Activated naive CD4-positive, alpha-beta T cell treated with anti-CD3 and anti-CD28 coated beads for 36 hours (primary cell): ENCODE results near the gene FHIT. TPM values are rescaled to one million over a fixed set of nuclear protein-coding genes. Genes with fewer than 3 reads are reported as not detected.
A peak's percentile ranks its signal among the peaks of the same experiment; 100 is the strongest.

Experiments
- CTCF ChIA-PET: fragments of 350-600 bp; sonication (Branson Sonifier 250); formaldehyde crosslinking; loops from one replicate; lab custom pipeline; 2021; ENCODE audit warnings: antibody characterized with exemption; lab: Charles Lee
- DNase-seq: peaks from one replicate; pipeline ENCODE4 v3.0.0-alpha.2; 2020
- H3K27ac Mint-ChIP-seq: one replicate; pipeline ENCODE4 v1.8.0; 2021; ENCODE audit warnings: mild to moderate bottlenecking, mixed read lengths
- H3K27me3 Mint-ChIP-seq: one replicate; pipeline ENCODE4 v1.8.0; 2021; ENCODE audit warnings: low read depth, mixed read lengths
- H3K36me3 Mint-ChIP-seq: one replicate; pipeline ENCODE4 v1.8.0; 2021; ENCODE audit warnings: low read depth, mixed read lengths
- H3K4me1 Mint-ChIP-seq: one replicate; pipeline ENCODE4 v1.8.0; 2021; ENCODE audit warnings: low read depth, mixed read lengths
- H3K4me3 Mint-ChIP-seq: one replicate; pipeline ENCODE4 v1.8.0; 2021; ENCODE audit warnings: mild to moderate bottlenecking, moderate library complexity, mixed read lengths
- H3K9me3 Mint-ChIP-seq: one replicate; pipeline ENCODE4 v1.8.0; 2021; ENCODE audit warnings: mixed read lengths
- intact Hi-C: fragments of 100-400 bp; cut with micrococcal nuclease; formaldehyde crosslinking; loops from one replicate; pipeline ENCODE4 v1.15.1; 2023
- total RNA-seq, 2 experiments: library from RNA; stranded (reverse); gene quantifications; one replicate each; pipeline ENCODE4 v1.2.3, GENCODE V29; 2021

Gene FHIT
- total RNA-seq, 2 experiments from 2014 or later: 20.2 to 22.7 TPM

DNA sequence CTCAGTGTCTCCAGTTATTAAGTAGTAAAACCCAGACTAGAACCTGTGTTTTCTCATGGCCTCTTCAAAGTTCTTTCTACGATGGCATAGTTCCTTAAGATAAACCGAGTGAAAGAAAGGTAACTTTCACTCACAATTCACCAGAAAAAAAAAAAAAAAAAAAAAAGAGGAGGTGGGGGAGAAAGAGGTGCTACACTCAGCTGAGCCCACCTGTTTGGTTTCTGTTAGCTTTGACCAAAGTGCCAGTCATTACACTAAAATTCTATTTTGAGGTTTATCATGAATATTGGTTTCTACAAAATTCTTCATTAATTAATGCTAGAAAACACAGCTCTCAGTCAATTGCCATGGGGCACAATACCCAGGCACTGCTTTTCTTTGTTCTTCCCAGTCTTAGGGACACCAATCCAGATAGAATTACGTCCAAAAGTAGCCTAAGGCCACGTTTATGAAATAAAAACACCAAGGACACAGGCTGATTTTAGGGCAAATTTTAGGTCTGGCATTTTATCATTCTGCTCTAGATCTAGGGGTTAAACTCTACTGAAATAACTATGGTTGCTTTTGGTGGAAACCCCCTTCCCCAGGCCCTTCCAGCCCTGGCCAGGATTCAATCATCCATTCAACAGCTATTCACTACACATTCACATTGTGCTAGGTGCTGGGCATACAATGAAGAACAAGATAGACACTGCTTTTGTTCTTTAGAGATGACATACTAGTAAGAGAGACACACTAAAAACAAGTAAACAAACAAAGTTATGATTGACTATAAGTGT, 1097.8 kb downstream of the FHIT start:
- H3K4me3 Mint-ChIP-seq: no peak overlapping the region
- H3K36me3 Mint-ChIP-seq: no peaks in the 10 kb centered on the region
- CTCF ChIA-PET: no interaction called here
- H3K4me1 Mint-ChIP-seq: no peaks in the 10 kb centered on the region
- H3K27me3 Mint-ChIP-seq: no peaks in the 10 kb centered on the region
- H3K27ac Mint-ChIP-seq: no peak overlapping the region
- no peaks in the 10 kb centered on the region for H3K9me3 Mint-ChIP-seq
- intact Hi-C loops: no loop called here
- DNase-seq: no peak

DNA sequence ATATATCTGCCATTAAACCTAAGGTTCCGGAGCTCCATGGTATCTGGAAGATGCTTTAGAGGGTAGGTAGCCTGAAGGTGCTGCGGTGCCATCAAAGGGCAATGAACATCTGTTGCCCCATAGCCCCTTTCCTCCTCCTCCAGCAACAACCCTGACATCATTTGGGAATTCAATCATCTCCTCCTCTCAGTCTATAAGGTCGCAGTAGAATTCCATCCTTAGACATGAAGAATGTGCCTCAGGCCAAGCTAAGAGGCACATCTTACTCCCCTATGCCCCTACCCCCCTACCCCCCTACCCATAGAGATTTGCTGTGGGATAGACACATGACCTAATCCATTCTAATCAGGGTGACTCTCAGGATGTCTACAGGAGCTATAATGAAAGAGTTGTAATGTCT, 1101.8 kb downstream of the FHIT start:
- Mint-ChIP-seq H3K27ac (no peak overlapping the region), H3K27me3 (no peaks in the 10 kb centered on the region), H3K9me3 (no peaks in the 10 kb centered on the region), H3K4me3 (no peak overlapping the region), H3K36me3 (no peaks in the 10 kb centered on the region), H3K4me1 (peaks cover 8% of the 10 kb centered on the region)
- CTCF ChIA-PET: interaction anchor here (0.6 kb wide), 1 partner anchor 95 kb away, joined by 6 read pairs; no protein-coding TSS in a partner anchor
- DNase-seq: no peak
- intact Hi-C loops: no loop called here

DNA sequence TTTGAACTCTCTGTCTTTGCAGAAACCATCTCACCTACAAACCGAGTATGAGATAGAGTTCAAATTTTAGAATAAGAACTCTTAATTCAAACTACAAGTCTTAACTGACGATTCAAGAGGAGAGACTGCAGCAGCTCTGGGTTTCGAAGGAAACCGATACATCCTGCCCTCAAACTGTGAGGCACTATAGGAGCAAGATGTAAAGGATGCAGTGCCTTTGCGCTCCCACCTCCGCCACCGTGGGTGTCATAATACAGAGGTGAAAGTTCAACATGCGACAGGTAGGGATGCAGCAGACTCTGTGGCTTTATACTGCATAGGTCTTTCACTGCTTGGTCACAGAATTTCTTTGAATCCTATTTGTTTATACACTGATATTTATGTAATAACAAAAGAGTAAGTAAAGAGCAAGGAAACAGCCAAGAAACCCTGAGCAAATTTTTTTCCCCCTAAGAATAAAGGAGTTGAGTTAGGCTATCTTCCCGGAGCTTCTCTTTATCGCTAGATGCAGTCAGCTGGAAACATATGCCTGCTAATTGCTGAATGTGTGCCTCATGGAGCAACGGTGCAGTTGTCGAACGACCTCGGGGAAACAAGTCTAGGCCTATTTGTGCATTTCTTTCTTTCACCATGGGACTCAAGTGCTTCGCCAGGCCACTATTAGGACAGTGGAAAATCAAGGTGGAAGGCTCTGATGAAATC, 1103.9 kb downstream of the FHIT start:
- peak; percentile 53 for DNase-seq
- H3K27me3 Mint-ChIP-seq: no peaks in the 10 kb centered on the region
- no peak overlapping the region for H3K4me3 Mint-ChIP-seq
- H3K36me3 Mint-ChIP-seq: no peaks in the 10 kb centered on the region
- H3K27ac Mint-ChIP-seq: no peak overlapping the region
- CTCF ChIA-PET: no interaction called here
- no peaks in the 10 kb centered on the region for H3K9me3 Mint-ChIP-seq
- intact Hi-C loops: no loop called here
- peaks cover 8% of the 10 kb centered on the region for H3K4me1 Mint-ChIP-seq

DNA sequence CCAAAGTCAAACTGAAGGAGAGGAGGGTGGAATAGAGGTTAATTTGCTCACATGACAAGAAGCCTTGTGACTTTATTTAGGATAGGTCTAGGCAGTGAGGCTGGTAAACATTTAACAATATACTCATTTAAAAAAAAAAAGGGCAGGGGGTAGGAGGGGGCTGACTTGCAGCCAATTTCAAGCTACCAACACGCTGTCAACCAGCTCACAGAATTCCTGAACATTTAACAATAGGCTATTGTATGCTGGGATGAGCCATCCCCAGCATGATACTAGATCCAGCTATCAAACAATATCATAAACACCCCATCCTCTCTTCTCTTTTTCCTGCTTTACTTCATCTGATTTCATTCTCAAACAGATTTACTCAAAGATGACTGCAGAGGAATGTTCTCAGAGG, 1105.1 kb downstream of the FHIT start:
- intact Hi-C loops: no loop called here

DNA sequence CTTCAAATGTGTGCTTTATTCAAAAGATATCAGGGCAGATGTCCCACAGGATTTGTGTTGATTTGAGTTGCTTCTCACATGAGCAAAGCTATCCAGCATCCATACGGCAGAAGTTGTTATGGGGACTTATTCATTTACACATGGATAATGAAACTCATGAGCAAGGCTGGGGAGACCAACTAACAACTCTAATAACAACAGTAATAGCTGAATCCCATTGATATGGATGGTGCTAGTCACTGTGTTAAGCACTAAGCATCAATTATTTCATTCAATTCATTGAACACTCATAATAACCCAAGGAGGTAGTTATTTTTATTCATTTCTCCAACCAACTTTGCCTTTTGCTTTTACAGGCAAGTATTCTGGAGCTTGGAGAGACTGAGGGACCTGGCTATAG, 1107.2 kb downstream of the FHIT start:
- Mint-ChIP-seq H3K4me3 (no peak overlapping the region), H3K36me3 (no peaks in the 10 kb centered on the region), H3K4me1 (peaks cover 11% of the 10 kb centered on the region), H3K27ac (no peak overlapping the region), H3K9me3 (no peaks in the 10 kb centered on the region), H3K27me3 (no peaks in the 10 kb centered on the region)
- DNase-seq: no peak
- intact Hi-C loops: no loop called here
- CTCF ChIA-PET: no interaction called here

More for the DNA sequence above, 1105.1 kb downstream of the FHIT start:
- peaks cover 8% of the 10 kb centered on the region for H3K4me1 Mint-ChIP-seq
- H3K27me3 Mint-ChIP-seq: no peaks in the 10 kb centered on the region
- H3K9me3 Mint-ChIP-seq: no peaks in the 10 kb centered on the region
- DNase-seq: no peak
- CTCF ChIA-PET: interaction anchor here (0.7 to 1.1 kb wide), 2 partner anchors 9 to 14 kb away, joined by 3 read pairs; no protein-coding TSS in a partner anchor
- no peak overlapping the region for H3K4me3 Mint-ChIP-seq
- no peak overlapping the region for H3K27ac Mint-ChIP-seq
- H3K36me3 Mint-ChIP-seq: no peaks in the 10 kb centered on the region

DNA sequence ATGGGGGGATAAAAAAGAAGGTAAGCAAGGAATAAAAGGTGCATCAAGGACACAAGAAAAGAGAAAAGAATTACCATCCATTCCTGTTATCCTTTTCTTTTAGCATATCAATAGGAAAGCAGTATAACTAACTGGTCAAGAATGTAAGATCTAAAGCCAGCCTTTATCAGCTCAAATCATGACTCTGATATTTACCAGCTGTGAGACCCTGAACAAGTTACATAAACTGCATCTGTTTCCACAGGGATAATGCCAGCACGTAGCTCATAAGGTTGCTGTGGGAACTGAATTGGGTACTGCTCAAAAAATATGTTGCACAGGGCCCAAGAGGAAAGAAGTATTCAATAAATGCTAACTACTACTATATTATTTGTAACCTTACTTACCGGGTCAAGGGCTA, 1109.2 kb downstream of the FHIT start:
- Mint-ChIP-seq H3K27me3 (no peaks in the 10 kb centered on the region), H3K9me3 (no peaks in the 10 kb centered on the region), H3K4me3 (no peak overlapping the region), H3K4me1 (peaks cover 5% of the 10 kb centered on the region), H3K27ac (no peak overlapping the region), H3K36me3 (no peaks in the 10 kb centered on the region)
- intact Hi-C loops: no loop called here
- no peak for DNase-seq
- CTCF ChIA-PET: no interaction called here

DNA sequence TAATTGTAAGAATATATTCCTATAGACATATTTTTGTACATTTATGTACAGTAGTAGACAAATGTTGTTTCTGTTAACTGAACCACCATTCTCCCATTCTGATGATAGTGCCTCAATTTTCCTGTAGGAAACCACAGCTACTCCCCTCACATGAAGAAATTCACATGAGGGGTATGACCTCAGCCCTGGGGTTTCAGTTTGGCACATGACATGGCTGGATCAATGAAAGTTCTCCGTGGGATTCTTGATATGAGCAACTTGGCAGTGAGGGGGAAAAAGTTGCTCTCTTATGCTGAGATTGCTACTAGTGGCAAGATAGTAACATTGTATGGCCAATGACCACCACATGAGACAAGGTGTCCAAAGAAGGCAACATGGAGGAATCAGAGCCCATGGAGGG, 1111.1 kb downstream of the FHIT start:
- Mint-ChIP-seq H3K27me3 (no peaks in the 10 kb centered on the region), H3K4me3 (no peak overlapping the region), H3K4me1 (peaks cover 3% of the 10 kb centered on the region), H3K9me3 (no peaks in the 10 kb centered on the region), H3K27ac (no peak overlapping the region), H3K36me3 (no peaks in the 10 kb centered on the region)
- peak; percentile 12 for DNase-seq
- CTCF ChIA-PET: interaction anchor here (0.6 kb wide), 1 partner anchor 1205 kb away, joined by 4 read pairs; no protein-coding TSS in a partner anchor
- intact Hi-C loops: no loop called here

DNA sequence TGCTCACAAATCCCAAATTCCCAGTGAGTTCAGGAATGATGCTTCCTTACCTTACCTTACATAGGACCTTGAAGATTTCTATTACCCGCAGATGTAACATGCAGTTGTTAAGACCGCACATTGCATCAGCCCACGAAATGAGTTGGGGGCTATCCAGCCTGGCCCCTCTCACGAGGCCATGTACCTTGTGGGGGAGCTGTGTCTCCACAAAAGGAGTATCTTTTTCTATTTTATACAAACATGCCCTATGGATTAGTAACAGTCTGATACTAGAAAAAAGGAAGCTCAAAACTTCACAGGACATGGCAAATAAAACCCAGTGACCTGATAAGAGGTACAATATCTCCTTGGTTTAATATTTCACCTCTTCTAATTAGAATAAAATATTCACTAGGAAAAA, 1114.7 kb downstream of the FHIT start:
- DNase-seq: no peak
- Mint-ChIP-seq H3K27me3 (no peaks in the 10 kb centered on the region), H3K27ac (no peak overlapping the region), H3K4me3 (no peak overlapping the region), H3K4me1 (peaks cover 10% of the 10 kb centered on the region), H3K9me3 (no peaks in the 10 kb centered on the region), H3K36me3 (no peaks in the 10 kb centered on the region)
- CTCF ChIA-PET: no interaction called here
- intact Hi-C loops: no loop called here

DNA sequence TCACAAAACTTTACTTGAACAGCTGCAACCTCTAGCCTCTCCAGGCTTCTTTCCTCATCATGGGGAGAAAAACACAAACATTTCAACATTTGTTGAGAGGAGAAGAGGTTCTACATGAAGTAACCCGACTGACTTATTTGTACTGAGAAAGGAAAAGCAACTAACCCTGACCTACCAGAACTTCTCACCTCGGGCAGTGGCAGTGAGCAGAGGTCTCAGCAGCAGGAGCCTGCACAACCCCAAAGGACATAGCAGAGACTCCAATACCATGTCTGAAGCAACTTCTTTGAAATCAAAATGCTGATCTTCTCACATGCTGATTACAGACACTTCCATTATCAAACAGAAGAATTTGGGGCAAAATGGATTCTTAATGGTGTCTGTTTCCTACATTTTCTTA, 1115.8 kb downstream of the FHIT start:
- intact Hi-C loops: no loop called here
- no peaks in the 10 kb centered on the region for H3K9me3 Mint-ChIP-seq
- no peaks in the 10 kb centered on the region for H3K36me3 Mint-ChIP-seq
- H3K4me1 Mint-ChIP-seq: peaks cover 13% of the 10 kb centered on the region
- no peak overlapping the region for H3K4me3 Mint-ChIP-seq
- H3K27me3 Mint-ChIP-seq: no peaks in the 10 kb centered on the region
- no peak for DNase-seq
- CTCF ChIA-PET: interaction anchor here (0.7 kb wide), 1 partner anchor 9 kb away, joined by 3 read pairs; no protein-coding TSS in a partner anchor
- no peak overlapping the region for H3K27ac Mint-ChIP-seq

DNA sequence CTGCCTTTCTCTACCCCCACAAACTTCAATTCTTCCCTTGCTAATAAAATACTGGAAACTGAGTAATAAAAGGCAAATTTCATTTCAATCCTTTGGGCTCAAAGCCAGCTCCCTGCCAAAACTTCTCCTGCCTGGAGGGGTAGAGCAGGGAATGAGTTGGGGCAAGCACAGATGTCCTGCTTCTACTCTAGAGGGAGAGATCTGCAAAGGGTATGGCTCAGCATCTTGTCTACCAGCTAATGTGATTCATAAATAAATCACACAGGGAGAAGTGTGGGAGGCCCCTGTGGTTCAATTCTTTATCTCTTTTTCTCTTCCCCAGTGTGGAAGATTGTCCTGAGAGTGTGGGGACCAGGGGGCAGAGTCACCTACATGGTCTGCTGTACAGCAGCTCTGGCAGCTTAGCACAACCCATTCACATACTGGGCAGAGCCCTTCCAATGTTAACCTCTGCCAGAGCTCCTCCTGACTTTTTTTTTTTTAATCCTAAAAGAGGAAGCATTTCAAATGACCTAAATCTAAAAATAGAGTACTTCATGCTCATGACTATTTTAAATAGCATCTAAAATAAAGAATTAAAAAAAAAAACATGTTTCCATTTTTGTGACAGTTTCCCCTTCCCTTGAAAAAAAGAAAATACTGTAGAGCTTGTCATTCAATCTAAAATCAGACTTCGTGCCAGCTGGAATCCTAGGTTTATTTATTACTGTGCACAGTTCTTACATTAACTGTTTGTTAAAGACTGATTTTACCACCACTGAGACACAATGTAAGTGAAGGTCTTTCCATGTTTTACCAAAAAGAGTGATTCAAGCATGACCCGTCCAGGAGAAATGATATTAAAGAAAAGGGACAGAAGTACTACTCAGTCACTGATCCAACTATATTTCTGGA, 1117.7 kb downstream of the FHIT start:
- CTCF ChIA-PET: no interaction called here
- H3K27me3 Mint-ChIP-seq: no peaks in the 10 kb centered on the region
- H3K4me1 Mint-ChIP-seq: peaks cover 10% of the 10 kb centered on the region
- H3K36me3 Mint-ChIP-seq: no peaks in the 10 kb centered on the region
- no peak overlapping the region for H3K4me3 Mint-ChIP-seq
- no peak for DNase-seq
- H3K9me3 Mint-ChIP-seq: no peaks in the 10 kb centered on the region
- intact Hi-C loops: no loop called here
- H3K27ac Mint-ChIP-seq: no peak overlapping the region

DNA sequence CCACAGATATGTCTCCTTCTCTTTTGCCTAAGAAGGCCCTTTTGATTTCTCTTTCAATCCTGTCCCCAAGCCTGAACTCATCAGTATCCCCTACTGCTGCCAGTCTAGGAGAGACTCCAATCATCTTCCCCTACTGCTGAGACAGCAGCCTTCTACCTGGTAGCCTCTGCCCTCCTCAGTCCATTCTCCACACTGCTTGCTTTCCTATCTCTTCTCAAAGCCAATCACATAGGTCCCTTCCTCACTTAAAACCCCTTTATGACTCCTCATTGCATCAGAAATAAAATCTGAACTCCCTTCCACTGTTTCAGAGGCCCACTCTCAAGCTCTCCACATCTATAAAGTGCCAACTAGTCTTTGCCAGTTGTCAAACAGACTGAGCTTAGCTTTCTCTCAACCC, 1119.6 kb downstream of the FHIT start:
- CTCF ChIA-PET: interaction anchor here (1.1 kb wide), 1 partner anchor 15 kb away, joined by 3 read pairs; no protein-coding TSS in a partner anchor
- no peak overlapping the region for H3K4me3 Mint-ChIP-seq
- H3K27ac Mint-ChIP-seq: no peak overlapping the region
- DNase-seq: peak; percentile 9
- H3K27me3 Mint-ChIP-seq: no peaks in the 10 kb centered on the region
- intact Hi-C loops: loop anchor here (2.0 kb wide), 1 partner anchor 45 kb away; no protein-coding TSS in a partner anchor
- no peaks in the 10 kb centered on the region for H3K9me3 Mint-ChIP-seq
- H3K36me3 Mint-ChIP-seq: no peaks in the 10 kb centered on the region
- H3K4me1 Mint-ChIP-seq: peaks cover 10% of the 10 kb centered on the region
